T-helper 2 cell treated with Interferon-gamma antibody and Interleukin-4, amounts not matched to agents 100 ng/mL and 5 ng/mL, for 36 hours (primary cell): ENCODE measurements around the gene MEGF11. TPM values are rescaled to one million over a fixed set of nuclear protein-coding genes. Genes with fewer than 3 reads are reported as not detected.

Source experiments
- intact Hi-C: fragments of 100-400 bp; cut with micrococcal nuclease; formaldehyde crosslinking; loops from one replicate; pipeline ENCODE4 v1.15.1; 2023
- total RNA-seq: library from RNA; stranded (reverse); gene quantifications from 2 replicates; pipeline ENCODE4 v1.2.3, GENCODE V29; 2022

Gene MEGF11
- total RNA-seq, 1 donor from 2014 or later: 0.23 TPM

DNA sequence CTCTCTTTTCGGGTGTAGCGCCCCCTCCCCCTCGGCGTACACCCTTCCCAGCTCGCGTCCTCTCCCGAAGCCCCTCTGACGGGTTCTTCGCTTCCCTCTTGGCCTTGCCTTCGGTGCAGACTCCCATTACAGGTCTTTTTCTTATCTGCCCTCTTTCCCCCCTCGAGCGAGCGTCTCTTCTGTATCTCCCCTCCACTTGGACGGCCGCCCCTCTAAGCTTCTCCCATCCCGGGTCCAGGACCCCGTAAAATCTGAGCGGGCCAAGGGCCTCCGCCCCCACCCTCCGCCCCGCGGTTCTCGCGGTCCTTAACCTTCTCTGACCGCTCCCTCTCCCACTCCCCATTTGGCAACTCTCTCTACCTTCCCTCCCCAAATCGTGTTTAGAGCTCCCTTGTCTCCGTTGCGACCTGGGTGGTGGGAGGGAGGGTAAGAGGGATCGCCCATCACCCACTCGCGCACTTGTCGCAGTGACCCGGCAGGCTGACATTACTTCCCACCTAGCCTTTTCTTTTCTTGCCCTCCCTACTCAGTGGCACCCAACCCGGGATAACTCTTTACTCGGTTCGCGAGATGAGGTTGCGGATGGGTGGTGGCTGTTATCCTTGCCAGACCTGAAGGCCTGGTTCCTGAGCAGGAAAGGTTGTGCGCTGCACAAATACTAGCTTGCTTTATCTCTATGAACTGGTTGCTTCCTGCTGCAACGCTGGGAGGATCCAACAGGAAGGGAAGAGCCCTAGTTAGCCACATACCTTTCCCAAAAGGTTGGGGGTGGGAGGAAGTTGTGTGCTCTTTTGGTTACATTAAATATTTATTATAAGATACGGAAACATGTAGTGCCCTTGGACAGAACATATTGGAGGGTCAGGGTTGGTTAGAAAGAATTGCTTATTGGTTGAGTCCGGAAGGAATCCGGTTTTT, 383.3 kb downstream of the MEGF11 start:
- intact Hi-C loops: loop anchor here (1.0 to 10.0 kb wide), 5 partner anchors 17 to 625 kb away; partner anchors contain the start of genes DENND4A, DPP8, INTS14 and SNAPC5

DNA sequence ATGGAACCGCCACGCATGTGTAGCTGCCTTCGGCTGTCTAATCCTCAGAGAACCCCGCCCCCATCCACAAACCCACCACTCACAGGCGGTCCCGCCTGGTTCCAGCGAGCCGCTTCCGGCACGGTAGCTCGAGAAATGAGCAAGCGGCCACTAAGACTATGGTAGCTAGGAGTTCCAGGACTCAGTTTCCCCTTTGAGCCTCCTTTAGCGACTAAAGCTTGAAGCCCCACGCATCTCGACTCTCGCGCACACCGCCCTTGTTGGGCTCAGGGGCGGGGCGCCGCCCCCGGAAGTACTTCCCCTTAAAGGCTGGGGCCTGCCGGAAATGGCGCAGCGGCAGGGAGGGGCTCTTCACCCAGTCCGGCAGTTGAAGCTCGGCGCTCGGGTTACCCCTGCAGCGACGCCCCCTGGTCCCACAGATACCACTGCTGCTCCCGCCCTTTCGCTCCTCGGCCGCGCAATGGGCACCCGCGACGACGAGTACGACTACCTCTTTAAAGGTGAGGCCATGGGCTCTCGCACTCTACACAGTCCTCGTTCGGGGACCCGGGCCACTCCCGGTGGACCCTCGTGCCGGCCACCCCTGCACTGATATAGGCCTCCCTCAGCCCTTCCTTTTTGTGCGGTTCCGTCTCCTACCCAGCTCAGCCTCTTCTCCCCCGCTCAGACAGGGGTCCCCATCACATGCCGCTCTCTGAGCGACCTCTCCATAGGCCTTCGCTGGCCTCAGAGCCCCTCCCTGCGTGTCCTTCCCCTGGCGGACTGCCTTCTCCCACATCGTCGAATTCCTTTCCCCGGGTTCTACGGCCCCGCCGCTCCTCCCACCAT, 384.2 kb downstream of the MEGF11 start, which contains the start of gene RAB11A:
Gene RAB11A, plus strand, starts transcription at position 366 of the 828 bp plus-strand sequence. Its CDS starts 95 bp downstream, at position 461.
- intact Hi-C loops: loop anchor here (1.0 to 10.0 kb wide), 4 partner anchors 77 to 625 kb away; partner anchors contain the start of genes DENND4A, DPP8, INTS14 and SNAPC5

DNA sequence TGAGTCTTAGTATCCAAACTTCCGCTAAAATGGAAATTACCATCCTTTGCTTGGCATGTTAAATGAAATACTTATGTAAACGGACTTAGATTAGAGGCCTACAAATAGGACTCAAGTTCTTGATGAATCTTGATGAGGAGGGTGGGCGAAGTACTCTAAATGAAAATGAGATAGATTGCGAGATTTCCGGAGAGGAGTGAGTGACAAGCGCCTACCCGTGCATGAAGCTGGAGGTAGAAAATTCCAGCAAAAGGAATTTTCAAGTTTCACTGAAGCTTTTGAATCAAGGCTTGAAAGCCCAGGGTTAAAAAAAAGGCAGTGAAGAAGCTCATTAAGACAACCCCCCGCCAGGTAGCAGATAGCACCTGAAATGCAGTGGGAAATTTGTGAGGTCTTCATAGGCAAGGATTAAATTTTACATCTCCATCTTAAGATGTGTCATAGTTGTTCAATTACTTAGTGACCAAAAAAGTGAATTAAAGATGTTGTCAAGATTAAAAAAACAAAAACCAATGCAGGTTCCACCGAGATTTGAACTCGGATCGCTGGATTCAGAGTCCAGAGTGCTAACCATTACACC, 384.9 kb downstream of the MEGF11 start:
- intact Hi-C loops: loop anchor here (1.0 to 10.0 kb wide), 4 partner anchors 76 to 626 kb away; partner anchors contain the start of genes DENND4A, DPP8, INTS14 and SNAPC5

DNA sequence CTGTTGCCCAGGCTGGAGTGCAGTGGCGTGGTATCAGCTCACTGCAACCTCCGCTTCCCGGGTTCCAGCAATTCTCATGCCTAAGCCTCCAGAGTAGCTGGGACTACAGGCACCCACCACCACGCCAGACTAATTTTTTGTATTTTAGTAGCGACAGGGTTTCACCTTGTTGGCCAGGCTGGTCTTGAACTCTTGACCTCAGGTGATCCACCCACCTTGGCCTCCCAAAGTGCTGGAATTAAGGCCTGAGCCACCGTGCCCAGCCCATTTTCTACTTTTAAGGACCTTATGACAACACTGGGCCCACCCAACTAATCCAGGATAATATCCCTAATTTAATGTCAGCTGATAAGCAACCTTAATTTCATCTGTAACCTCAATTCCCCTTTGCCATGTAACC, 385.6 kb downstream of the MEGF11 start:
- intact Hi-C loops: loop anchor here (2.0 to 10.0 kb wide), 2 partner anchors 351 to 627 kb away; partner anchors contain the start of genes DPP8 and SNAPC5

DNA sequence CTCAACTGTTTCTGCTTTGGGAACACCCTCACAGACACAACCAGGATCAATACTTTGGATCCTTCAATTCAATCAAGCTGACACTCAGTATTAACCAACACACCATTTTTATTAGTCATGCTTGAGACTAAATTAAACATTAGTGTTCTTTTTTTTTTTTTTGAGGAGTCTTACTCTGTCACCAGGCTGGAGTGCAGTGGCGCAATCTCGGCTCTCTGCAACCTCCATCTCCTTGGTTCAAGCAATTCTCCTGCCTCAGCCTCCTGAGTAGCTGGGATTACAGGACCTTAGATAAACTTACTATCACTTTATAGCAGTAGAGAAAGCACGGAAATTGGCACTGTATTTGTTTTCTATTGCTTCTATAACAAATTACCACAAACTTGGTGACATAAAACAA, 386.3 kb downstream of the MEGF11 start:
- intact Hi-C loops: loop anchor here (10.0 kb wide), 1 partner anchor 628 kb away; the partner anchor contains the start of gene SNAPC5

- intact Hi-C loops: loop anchor here (10.0 kb wide), 1 partner anchor 632 kb away; the partner anchor contains the start of gene SNAPC5
These were observed 390.4 kb downstream of the MEGF11 start for GRCh38 chr15:65863106-65863505.

DNA sequence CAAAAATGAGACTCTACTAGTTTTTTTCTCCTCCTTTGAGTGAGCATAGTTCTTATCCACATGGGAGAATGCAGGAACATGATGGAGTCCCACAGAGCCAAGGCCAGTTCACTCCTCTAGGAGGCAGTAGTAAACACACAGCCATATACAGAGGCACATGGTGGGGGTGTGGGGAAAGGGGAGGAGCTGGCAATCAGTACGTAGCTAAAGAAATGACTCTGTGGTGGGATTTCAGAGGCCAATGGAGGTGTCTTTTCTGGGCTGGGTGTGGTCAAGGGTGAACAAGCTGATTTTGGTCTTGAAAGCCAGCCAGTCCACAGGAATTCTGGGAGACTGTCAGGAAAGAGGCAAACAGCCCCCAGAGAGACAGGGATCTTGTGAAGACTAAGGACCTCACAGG, 390.9 kb downstream of the MEGF11 start:
- intact Hi-C loops: loop anchor here (10.0 kb wide), 1 partner anchor 632 kb away; the partner anchor contains the start of gene SNAPC5

GRCh38 chr15:65857718-65858402, 395.7 kb downstream of the MEGF11 start:
- intact Hi-C loops: loop anchor here (1.0 kb wide), 1 partner anchor 220 kb away; no protein-coding TSS in a partner anchor

- intact Hi-C loops: loop anchor here (1.0 kb wide), 1 partner anchor 219 kb away; no protein-coding TSS in a partner anchor
These were observed 396.6 kb downstream of the MEGF11 start for GRCh38 chr15:65856821-65857455.

- intact Hi-C loops: no loop called here
These were observed 401.6 kb downstream of the MEGF11 start for GRCh38 chr15:65851981-65852380.

DNA sequence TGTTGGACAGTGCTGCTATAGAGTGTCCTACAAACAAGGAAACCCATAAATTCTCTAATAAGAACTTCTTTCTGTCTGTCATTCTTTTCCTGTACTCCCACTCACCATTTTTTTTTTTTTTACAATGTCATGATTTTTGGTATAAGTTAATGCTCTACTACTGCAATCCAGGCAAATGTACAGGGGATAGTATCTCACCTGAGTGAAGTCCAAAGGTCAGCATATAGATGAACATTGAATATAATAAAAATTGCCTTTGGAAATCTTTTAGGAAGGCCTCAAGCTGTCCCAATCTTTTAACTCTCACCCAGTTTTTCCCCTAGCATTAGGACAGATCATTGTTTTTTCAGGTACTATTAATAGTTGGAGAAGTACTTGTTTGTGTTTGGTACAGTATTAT, 405.6 kb downstream of the MEGF11 start:
- intact Hi-C loops: no loop called here

- intact Hi-C loops: no loop called here
These were observed 407.6 kb downstream of the MEGF11 start for GRCh38 chr15:65845826-65846519.

Other genes starting within 250 kb of the MEGF11 start
- gene DIS3L, start 39.8 kb upstream of the MEGF11 start, total RNA-seq: 51.1 and 51.4 TPM in 2 replicates
- 24.7 and 29.3 TPM in 2 replicates for gene TIPIN, start 102.9 kb upstream of the MEGF11 start, total RNA-seq
- 81.4 and 86.3 TPM in 2 replicates for gene MAP2K1, start 133.2 kb upstream of the MEGF11 start, total RNA-seq
- 22.3 and 23.1 TPM in 2 replicates for gene SNAPC5, start 244.0 kb upstream of the MEGF11 start, total RNA-seq